ENCODE data around the gene MAP4K1.

Gene MAP4K1

DNA sequence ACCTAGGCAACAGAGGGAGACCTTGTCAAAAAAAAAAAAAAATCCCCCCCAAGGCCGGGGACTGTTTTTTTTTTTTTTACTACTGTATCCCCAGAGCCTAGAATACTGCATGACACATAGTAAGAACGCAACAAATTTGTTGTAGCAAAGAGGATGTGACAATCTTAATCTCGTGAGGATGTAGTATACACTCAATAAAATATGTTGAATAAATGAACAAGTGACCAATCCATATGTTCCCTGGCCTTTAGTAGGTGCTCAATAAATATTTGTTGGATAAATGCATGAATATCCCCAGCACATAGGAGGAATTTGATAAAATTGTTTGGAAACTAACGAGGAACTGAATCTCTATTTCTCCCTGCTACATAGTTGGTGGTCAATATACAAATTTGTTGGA, 75.7 kb downstream of the MAP4K1 start:
- DNase-seq = no peak

DNA sequence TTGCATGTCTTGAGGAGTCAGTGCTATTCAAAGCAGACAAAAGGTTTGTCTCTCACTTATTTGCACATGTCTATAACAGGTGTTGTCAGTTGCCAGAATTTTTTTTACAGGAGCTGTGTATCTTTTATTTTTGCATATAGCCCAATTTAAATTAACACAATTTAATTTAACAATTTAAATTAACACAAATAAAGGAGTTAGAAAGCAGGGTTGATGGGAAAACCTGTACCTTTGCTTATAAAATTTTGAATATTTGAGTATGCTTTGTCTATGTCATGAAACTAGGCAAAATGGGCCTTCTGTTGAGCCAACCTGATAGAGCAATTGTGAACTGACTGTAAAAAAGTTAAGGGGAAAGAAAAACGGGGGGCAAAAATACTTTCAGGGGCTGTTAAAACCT, 78.0 kb downstream of the MAP4K1 start:
- no peak for DNase-seq

DNA sequence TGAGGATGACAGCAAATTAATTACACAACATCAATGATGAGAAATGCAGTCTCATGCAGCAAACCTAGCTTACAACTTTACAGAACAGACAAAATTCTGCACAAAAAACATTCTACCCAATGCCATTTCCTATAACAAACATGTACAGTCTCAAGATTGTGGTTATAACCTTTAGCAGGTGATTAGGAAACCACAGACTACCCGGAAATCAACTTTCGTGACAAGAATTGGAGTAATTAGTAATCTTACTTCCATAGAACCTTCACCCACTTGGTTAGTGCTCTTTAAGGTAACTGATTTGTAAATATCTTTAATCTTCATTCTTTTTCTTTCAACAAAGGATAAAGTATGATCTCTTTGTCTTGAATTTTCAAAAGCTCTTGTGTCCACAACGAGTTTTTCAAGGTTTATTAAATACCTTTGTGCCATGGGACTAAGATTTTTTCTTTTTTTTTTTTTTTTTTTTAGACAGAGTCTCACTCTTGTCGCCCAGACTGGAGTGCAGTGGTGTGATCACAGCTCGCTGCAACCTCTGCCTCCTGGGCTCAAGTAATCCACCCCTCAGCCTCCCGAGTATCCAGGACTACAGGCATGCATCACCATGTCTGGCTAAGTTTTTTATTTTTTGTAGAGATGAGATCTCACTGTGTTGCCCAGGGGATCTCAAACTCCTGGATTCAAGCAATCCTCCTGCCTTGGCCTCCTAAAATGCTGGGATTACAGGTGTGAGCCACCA, 78.8 kb downstream of the MAP4K1 start:
- no peak for DNase-seq

DNA sequence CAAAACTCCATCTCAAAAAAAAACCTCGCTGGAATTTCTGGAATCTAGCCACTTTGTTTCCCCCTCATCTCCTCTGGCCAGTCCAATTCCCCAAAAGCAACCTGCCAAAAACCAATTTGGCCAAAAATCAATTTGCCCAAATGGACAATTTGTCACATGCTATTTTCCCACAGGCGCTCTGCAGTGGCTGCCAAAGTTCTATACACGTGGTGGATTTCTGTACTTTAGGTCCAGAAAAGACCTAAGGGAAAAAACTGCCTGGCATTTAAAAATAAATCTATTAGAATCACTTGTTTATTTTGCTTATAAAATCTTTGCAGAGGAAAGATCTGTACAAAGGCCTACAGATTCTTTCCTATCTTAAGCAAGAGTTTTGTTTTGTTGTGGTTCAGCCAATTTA, 79.4 kb downstream of the MAP4K1 start:
- DNase-seq = no peak
